Measurements from ENCODE around the gene PDE10A. TPM values are rescaled to one million over a fixed set of nuclear protein-coding genes. Genes with fewer than 3 reads are reported as not detected.

The PDE10A gene
- total and polyA plus RNA-seq, 2 of the 8 experiments (the other 6 are each of a cell fraction or from before 2014, with no cell fraction given) = 1.1 to 2.4 TPM

DNA sequence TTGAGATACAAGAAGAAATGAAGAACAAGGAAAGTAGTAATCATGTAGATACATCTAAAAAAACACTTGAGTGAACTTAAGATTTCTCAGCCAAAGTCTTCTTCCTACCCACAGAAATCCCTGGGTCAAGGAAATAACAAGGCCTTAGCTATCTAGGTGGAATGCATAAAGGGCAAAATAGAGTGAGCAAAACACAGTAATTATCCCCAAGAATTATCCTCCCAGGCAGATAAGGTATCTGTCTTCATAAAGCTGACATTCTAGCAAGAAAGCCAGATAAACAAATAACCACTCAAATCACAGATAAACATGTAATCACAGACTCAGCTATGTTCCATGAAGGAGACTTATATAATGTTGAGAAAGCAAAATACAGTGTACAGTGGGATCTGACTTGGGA is 216.7 kb downstream of the PDE10A start:
- no peak overlapping the region for H2BK120ac ChIP-seq (replicated peaks; ENCODE audit: low read depth, low read length)

More for the DNA sequence above, 216.7 kb downstream of the PDE10A start:
- H4K20me1 ChIP-seq (replicated peaks in 1 of 2; ENCODE audit: control insufficient read depth in 1 of 2, insufficient read depth in 2 of 2, low read length in 2 of 2) = no peaks in the 10 kb centered on the region
- no peak overlapping the region for H3K4me2 ChIP-seq (ENCODE audit: insufficient read depth in 1 of 2, low read depth in 2 of 2, low read length in 2 of 2)
- FAIRE-seq = no peak
- ChIA-PET POLR2A (ENCODE audit: partially characterized antibody) (no interaction called here), CTCF (ENCODE audit: partially characterized antibody) (interaction anchor here (1.0 to 3.3 kb wide), 2 partner anchors 9 to 11 kb away, joined by 3 to 24 read pairs; no protein-coding TSS in a partner anchor)
- H3K23ac ChIP-seq (ENCODE audit: insufficient read length) = no peak overlapping the region
- TF ChIP-seq JUN (IDR thresholded peaks at IDR 0.05; ENCODE audit: low read depth, low read length) (no peak), ATF2 (IDR thresholded peaks at IDR 0.05; ENCODE audit: low read length) (no peak), RBBP5 (IDR thresholded peaks at IDR 0.05; ENCODE audit: borderline replicate concordance, low read depth, low read length) (no peak), KDM1A (IDR thresholded peaks at IDR 0.05; ENCODE audit: borderline replicate concordance, low read length) (no peak), EZH2 (IDR thresholded peaks at IDR 0.05; ENCODE audit: low read depth, low read length, severe bottlenecking) (no peak)
- peaks cover 8 to 11% of the 10 kb centered on the region in 2 experiments for H3K9me3 ChIP-seq (ENCODE audit: insufficient read depth in 2 of 2, low read depth in 1 of 2, low read length in 1 of 2)
- no peak overlapping the region for H3K4me3 ChIP-seq (ENCODE audit: extremely low read depth in 1 of 4, insufficient read depth in 2 of 4, low read depth in 3 of 4, low read length in 4 of 4)
- no peaks in the 10 kb centered on the region for H3K23me2 ChIP-seq (ENCODE audit: low read depth, low read length)
- no peak overlapping the region for H2BK5ac ChIP-seq (ENCODE audit: low read depth, low read length)
- no peak overlapping the region for H3K56ac ChIP-seq (replicated peaks; ENCODE audit: insufficient read length, low read depth, low read length)
- no peaks in the 10 kb centered on the region; a peak in 1 of 8 replicates for H3K36me3 ChIP-seq (ENCODE audit: control insufficient read depth in 2 of 4, insufficient read depth in 4 of 4, low read length in 3 of 4)
- no peak overlapping the region for H3K14ac ChIP-seq (ENCODE audit: insufficient read length)
- no peak overlapping the region for H3K9ac ChIP-seq (replicated peaks in 1 of 4; ENCODE audit: extremely low read depth in 1 of 4, low read depth in 3 of 4, low read length in 3 of 4)
- H3K4me1 ChIP-seq (replicated peaks in 1 of 4; ENCODE audit: control insufficient read depth in 3 of 4, insufficient read depth in 4 of 4, low read length in 3 of 4) = no peaks in the 10 kb centered on the region
- no peak overlapping the region for H4K8ac ChIP-seq (ENCODE audit: extremely low read depth, insufficient read depth, low read length)
- H4K91ac ChIP-seq (replicated peaks; ENCODE audit: insufficient read length, low read length) = no peak overlapping the region
- H2AK5ac ChIP-seq (ENCODE audit: low read depth, low read length) = no peak overlapping the region
- no peak overlapping the region for H2BK15ac ChIP-seq (ENCODE audit: low read length)
- no peak overlapping the region for H2AFZ ChIP-seq (ENCODE audit: low read length)
- H3K79me1 ChIP-seq (ENCODE audit: low read depth, low read length) = no peaks in the 10 kb centered on the region
- H3K27me3 ChIP-seq (replicated peaks in 1 of 4; ENCODE audit: control insufficient read depth in 3 of 4, extremely low read depth in 1 of 4, insufficient read depth in 3 of 4, low read length in 3 of 4) = no peaks in the 10 kb centered on the region
- H3K27ac ChIP-seq (ENCODE audit: low read depth, low read length) = no peak overlapping the region
- H2BK12ac ChIP-seq (ENCODE audit: low read depth, low read length) = no peak overlapping the region
- H3K4ac ChIP-seq (replicated peaks; ENCODE audit: insufficient read length, low read depth, low read length) = no peak overlapping the region
- no peak overlapping the region for H2BK20ac ChIP-seq (ENCODE audit: low read length)
- no peaks in the 10 kb centered on the region for H3K79me2 ChIP-seq (ENCODE audit: control insufficient read depth in 1 of 2, insufficient read depth in 2 of 2, low read length in 2 of 2)
- DNase-seq (ENCODE audit: low read depth in 1 of 2, low spot score in 2 of 2) = no peak
- H4K5ac ChIP-seq (ENCODE audit: insufficient read length, low read depth, low read length) = no peak overlapping the region
- no peak overlapping the region for H3K18ac ChIP-seq (ENCODE audit: extremely low read depth, low read length)
